ENCODE measurements around the gene NUF2.
"Not testable (repeated sequence)": the region's sequence is repeated elsewhere in the genome, so short reads cannot be mapped to it uniquely, and the experiment has no call there.

NUF2 gene

DNA sequence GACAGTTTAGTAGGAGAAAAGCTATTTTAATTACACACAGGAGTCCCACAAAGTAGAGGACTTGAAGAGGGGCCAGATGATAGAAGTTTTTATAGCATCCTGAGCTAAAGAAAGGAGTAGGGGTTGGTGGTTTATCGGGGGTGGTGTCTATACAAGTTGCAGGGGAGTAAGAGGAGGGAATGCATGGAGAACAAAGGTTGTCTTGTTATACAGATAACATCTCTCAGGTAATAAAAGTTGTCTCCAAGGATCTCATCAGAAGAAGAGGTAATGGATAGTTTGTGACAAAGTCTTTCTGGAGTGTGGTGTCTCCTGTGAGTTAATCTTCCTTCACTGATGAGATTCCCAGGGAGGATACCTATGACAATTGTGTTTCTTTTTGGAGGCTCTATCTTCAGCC, 23.4 kb upstream of the NUF2 start:
- H3K27me3 ChIP-seq (ENCODE audit: control insufficient read depth, insufficient read depth, low read length), result no peaks in the 10 kb centered on the region
- H3K9me3 ChIP-seq (ENCODE audit: control insufficient read depth, low read length), result no peaks in the 10 kb centered on the region
- H3K4me1 ChIP-seq (ENCODE audit: control insufficient read depth, insufficient read depth, low read length), result no peaks in the 10 kb centered on the region
- no peak overlapping the region for H3K4me3 ChIP-seq (ENCODE audit: low read length)
- no peaks in the 10 kb centered on the region for H3K36me3 ChIP-seq (ENCODE audit: control insufficient read depth, insufficient read depth, low read length)
- H3K9ac ChIP-seq (ENCODE audit: low read length), result no peak overlapping the region

DNA sequence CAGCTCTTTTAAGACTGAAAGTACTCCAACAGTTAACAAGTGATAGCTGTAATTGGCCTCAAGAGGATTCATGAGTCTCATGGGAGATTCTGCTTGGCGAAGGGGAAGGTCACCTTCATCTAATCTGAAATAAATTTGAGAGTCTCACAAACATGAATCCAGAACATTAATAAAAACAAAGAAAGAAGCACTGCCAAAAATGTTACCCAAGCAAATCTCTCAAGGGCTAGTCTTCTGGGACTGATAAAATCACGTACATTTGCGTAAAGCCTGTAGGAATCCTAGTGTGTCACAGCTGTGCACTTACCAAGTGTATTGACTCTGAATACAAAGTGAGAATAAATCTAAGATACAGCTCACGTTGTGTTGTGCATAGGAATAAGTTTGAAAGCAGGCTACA, 21.2 kb upstream of the NUF2 start:
- no peak overlapping the region for H3K4me3 ChIP-seq (ENCODE audit: low read length)
- no peaks in the 10 kb centered on the region for H3K36me3 ChIP-seq (ENCODE audit: control insufficient read depth, insufficient read depth, low read length)
- H3K27me3 ChIP-seq (ENCODE audit: control insufficient read depth, insufficient read depth, low read length), result no peaks in the 10 kb centered on the region
- H3K9ac ChIP-seq (ENCODE audit: low read length), result no peak overlapping the region
- no peaks in the 10 kb centered on the region for H3K4me1 ChIP-seq (ENCODE audit: control insufficient read depth, insufficient read depth, low read length)
- H3K9me3 ChIP-seq (ENCODE audit: control insufficient read depth, low read length), result no peaks in the 10 kb centered on the region

DNA sequence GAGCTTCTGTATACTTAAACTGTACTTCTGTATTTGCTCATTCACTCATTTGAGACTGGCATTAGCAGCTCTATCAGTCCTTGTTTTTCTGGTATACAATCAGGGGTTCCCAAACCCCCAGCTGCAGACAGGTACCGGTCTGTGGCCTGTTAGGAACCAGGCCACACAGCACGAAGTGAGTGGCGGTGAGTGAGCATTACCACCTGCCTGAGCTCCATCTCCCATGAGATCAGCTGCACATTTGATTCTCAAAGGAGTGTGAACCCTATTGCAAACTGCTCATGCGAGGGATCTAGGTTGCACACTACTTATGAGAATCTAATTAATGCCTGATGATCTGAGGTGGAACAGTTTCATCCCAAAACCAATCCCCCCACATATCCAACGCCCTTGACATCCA, 18.2 kb upstream of the NUF2 start:
- no peaks in the 10 kb centered on the region for H3K9me3 ChIP-seq (ENCODE audit: control insufficient read depth, low read length)
- no peak overlapping the region for H3K9ac ChIP-seq (ENCODE audit: low read length)
- H3K27me3 ChIP-seq (ENCODE audit: control insufficient read depth, insufficient read depth, low read length), result no peaks in the 10 kb centered on the region
- H3K36me3 ChIP-seq (ENCODE audit: control insufficient read depth, insufficient read depth, low read length), result no peaks in the 10 kb centered on the region
- H3K4me1 ChIP-seq (ENCODE audit: control insufficient read depth, insufficient read depth, low read length), result no peaks in the 10 kb centered on the region
- no peak overlapping the region for H3K4me3 ChIP-seq (ENCODE audit: low read length)

DNA sequence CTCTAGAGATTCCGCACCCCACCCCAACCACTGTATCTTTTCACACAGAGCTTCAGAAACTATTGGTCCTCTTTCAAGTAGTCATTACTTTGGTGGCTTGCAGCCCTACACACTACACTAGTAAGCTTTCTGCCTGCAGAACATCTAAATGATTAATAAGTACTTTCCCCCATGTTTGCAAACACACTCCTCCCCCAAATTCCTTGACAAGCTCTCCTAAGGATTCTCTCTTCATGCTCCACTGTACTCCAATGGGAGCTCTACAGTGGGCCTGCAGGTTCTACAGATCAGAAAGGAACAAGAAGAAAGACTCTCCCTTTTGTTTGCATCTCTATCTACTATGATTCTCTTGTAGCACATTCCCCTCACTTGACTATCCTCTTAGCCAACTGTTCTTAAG, 16.3 kb upstream of the NUF2 start:
- Histone ChIP-seq H3K9me3 (ENCODE audit: control insufficient read depth, low read length) (no peaks in the 10 kb centered on the region), H3K9ac (ENCODE audit: low read length) (no peak overlapping the region), H3K27me3 (ENCODE audit: control insufficient read depth, insufficient read depth, low read length) (no peaks in the 10 kb centered on the region), H3K4me3 (ENCODE audit: low read length) (no peak overlapping the region), H3K4me1 (ENCODE audit: control insufficient read depth, insufficient read depth, low read length) (no peaks in the 10 kb centered on the region), H3K36me3 (ENCODE audit: control insufficient read depth, insufficient read depth, low read length) (no peaks in the 10 kb centered on the region)

DNA sequence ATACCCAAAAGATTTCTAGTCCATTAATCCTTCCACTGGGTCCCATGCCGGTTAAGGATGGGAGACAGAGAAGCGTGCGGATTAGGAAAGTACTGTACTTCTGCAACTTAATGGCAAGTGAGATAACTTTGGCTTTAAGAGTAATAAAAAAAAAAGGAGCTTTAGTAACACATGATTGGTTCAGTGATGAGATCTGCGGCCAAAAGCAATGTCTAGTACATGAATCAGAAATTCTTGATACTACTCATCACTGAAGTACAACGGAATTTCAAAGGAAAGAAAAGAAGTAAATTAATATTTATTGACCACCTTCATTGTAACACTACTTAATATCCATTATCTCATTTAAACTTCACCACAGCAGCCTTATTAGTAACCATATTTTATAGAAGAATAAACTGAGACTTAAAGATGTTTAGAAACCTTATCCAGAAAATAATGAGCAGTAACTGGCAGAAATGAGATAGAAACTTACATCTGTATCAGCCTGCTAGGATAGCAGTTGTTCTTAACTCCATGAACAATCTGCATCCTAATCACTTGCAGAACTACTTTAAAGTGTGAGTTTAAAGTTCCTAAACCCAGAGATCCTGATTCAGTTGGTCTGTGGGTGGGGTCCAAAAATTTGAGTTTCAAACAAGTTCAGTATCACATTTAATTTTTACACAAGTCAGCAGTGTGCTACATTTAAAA, 14.1 kb upstream of the NUF2 start:
- Histone ChIP-seq H3K36me3 (ENCODE audit: control insufficient read depth, insufficient read depth, low read length) (no peaks in the 10 kb centered on the region), H3K4me1 (ENCODE audit: control insufficient read depth, insufficient read depth, low read length) (no peaks in the 10 kb centered on the region), H3K9ac (ENCODE audit: low read length) (no peak overlapping the region), H3K27me3 (ENCODE audit: control insufficient read depth, insufficient read depth, low read length) (no peaks in the 10 kb centered on the region), H3K9me3 (ENCODE audit: control insufficient read depth, low read length) (no peaks in the 10 kb centered on the region), H3K4me3 (ENCODE audit: low read length) (no peak overlapping the region)

DNA sequence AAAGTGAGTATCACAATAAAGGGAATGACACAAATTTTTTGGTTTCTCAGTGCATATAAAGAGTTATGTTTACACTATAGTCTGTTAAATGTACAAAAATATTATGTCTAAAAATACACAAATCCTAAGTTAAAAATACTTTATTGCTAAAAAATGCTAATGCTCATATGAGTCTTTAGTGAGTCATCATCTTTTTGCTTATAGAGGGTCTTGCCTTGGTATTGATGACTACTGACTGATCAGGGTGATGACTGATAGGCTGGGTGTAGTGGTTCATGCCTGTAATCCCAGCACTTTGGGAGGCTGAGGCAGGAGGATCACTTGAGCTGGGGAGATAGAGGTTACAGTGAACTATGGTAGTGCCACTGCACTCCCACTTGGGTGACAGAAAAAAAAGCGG, 12.9 kb upstream of the NUF2 start:
- H3K36me3 ChIP-seq (ENCODE audit: control insufficient read depth, insufficient read depth, low read length), result no peaks in the 10 kb centered on the region
- no peak overlapping the region for H3K4me3 ChIP-seq (ENCODE audit: low read length)
- no peaks in the 10 kb centered on the region for H3K27me3 ChIP-seq (ENCODE audit: control insufficient read depth, insufficient read depth, low read length)
- H3K9ac ChIP-seq (ENCODE audit: low read length), result no peak overlapping the region
- no peaks in the 10 kb centered on the region for H3K4me1 ChIP-seq (ENCODE audit: control insufficient read depth, insufficient read depth, low read length)
- no peaks in the 10 kb centered on the region for H3K9me3 ChIP-seq (ENCODE audit: control insufficient read depth, low read length)

DNA sequence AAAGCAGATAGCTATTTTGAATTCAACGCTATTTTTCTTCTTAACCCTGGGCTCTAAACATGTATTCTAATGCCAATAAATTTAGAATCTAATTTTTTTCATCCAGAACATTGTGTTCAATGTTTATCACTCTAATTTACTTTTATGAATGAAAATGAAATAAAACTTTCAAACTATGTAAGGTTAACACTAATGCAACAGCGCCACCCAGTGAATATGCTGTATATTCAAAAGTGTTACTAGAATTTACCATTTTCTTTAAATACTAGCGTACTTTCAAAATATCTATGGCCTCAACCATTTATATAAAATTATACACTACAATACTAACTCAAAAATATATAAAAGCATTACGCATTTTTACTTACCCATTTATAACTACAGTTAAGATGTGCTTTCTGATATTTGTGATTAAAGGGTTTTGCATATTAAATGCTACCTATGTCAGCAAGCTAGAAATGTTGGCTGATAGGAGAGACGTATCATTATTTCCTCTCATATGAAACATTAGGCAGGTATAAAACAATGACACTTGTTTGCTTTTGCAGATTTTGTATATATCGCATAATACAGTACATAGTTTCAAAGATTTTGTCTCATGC, 5.9 kb upstream of the NUF2 start:
- H3K4me3 ChIP-seq (ENCODE audit: low read length), result no peak overlapping the region
- peaks cover 2% of the 10 kb centered on the region for H3K4me1 ChIP-seq (ENCODE audit: control insufficient read depth, insufficient read depth, low read length)
- no peaks in the 10 kb centered on the region for H3K27me3 ChIP-seq (ENCODE audit: control insufficient read depth, insufficient read depth, low read length)
- no peak overlapping the region for H3K9ac ChIP-seq (ENCODE audit: low read length)
- no peaks in the 10 kb centered on the region for H3K36me3 ChIP-seq (ENCODE audit: control insufficient read depth, insufficient read depth, low read length)
- no peaks in the 10 kb centered on the region for H3K9me3 ChIP-seq (ENCODE audit: control insufficient read depth, low read length)

DNA sequence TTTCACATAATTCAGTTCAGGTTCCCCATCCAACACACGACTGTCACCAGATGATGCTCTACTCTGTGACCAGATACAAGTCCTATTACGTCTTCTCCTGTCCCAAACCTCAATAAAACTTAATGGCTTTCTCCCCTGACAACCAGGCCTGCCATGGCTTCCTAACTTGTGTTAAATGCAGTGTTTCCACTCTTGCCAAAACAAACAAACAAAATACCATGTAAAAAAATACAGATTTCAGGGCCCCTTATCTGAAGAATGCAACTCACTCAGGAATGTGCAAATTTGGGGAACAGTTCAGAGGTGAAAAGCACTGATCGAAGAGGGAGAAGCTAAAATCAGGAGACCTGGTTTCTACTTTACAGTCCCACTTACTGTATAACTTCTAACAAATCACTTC, 863 bp upstream of the NUF2 start:
- H3K4me3 ChIP-seq (ENCODE audit: low read length), result peak overlapping the region; percentile 83
- H3K27me3 ChIP-seq (ENCODE audit: control insufficient read depth, insufficient read depth, low read length), result no peaks in the 10 kb centered on the region
- H3K9me3 ChIP-seq (ENCODE audit: control insufficient read depth, low read length), result no peaks in the 10 kb centered on the region
- H3K36me3 ChIP-seq (ENCODE audit: control insufficient read depth, insufficient read depth, low read length), result no peaks in the 10 kb centered on the region
- peaks cover 6% of the 10 kb centered on the region for H3K4me1 ChIP-seq (ENCODE audit: control insufficient read depth, insufficient read depth, low read length)
- H3K9ac ChIP-seq (ENCODE audit: low read length), result peak overlapping the region; percentile 91

DNA sequence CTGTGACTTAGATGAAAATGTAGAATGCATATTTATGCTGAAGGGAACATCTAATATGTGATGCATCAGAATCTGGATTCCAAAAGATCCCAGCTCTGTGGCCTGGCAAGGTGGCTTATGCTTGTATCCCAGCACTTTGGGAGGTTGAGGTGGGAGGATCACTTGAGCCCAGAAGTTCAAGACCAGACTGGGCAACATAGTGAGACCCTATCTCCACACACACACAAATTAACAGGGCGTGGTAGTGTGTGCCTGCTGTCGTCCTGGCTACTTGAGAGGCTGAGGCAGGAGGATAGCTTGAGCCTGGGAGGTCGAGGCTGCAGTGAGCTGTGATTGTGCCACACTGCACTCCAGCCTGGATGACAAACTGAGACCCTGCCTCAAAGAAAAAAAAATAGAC, 1.6 kb downstream of the NUF2 start:
- H3K9me3 ChIP-seq (ENCODE audit: control insufficient read depth, low read length); H3K27me3 ChIP-seq (ENCODE audit: control insufficient read depth, insufficient read depth, low read length); H3K4me1 ChIP-seq (ENCODE audit: control insufficient read depth, insufficient read depth, low read length); H3K9ac ChIP-seq (ENCODE audit: low read length); H3K36me3 ChIP-seq (ENCODE audit: control insufficient read depth, insufficient read depth, low read length); H3K4me3 ChIP-seq (ENCODE audit: low read length): not testable (repeated sequence)

DNA sequence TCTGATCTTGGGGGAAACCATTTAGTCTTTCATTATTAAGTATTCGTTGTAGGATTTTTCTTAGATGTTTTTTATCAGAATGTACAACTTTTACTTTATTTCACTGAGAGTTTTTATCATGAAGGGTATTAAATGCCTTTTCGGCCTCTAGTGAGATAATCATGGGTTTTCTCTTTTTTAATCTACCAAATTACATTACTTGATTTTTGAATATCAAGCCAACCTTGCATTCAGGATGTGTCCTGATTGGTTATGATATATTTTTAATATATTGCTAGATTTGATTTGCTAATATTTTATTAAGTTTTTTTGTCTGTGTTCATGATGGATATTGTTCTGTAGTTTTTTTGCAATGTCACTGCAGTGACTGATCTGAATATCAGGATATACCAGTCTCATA, 9.4 kb downstream of the NUF2 start:
- H3K36me3 ChIP-seq (ENCODE audit: control insufficient read depth, insufficient read depth, low read length), result no peaks in the 10 kb centered on the region
- no peaks in the 10 kb centered on the region for H3K27me3 ChIP-seq (ENCODE audit: control insufficient read depth, insufficient read depth, low read length)
- H3K9ac ChIP-seq (ENCODE audit: low read length), result no peak overlapping the region
- no peak overlapping the region for H3K4me3 ChIP-seq (ENCODE audit: low read length)
- H3K4me1 ChIP-seq (ENCODE audit: control insufficient read depth, insufficient read depth, low read length), result no peaks in the 10 kb centered on the region
- H3K9me3 ChIP-seq (ENCODE audit: control insufficient read depth, low read length), result no peaks in the 10 kb centered on the region

DNA sequence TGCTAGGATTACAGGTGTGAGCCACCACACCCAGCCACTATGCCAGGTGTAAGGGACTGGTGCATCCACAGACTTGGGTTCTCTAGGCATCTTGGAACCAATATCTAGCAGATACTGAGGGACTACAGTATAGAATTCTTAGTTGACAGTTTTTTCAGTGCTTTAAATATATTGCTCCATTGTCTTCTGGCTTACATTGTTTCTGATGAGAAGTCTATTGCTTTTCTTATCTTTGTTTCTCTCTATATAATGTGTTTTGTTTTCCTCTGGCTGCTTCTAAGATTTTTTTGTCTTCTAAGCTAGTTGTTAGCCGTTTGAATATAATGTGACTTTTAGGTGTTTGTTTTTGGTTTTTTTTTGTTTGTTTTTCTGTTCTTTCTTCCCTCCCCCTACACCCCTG, 13.5 kb downstream of the NUF2 start:
- Histone ChIP-seq H3K27me3 (ENCODE audit: control insufficient read depth, insufficient read depth, low read length) (no peaks in the 10 kb centered on the region), H3K36me3 (ENCODE audit: control insufficient read depth, insufficient read depth, low read length) (no peaks in the 10 kb centered on the region), H3K9me3 (ENCODE audit: control insufficient read depth, low read length) (no peaks in the 10 kb centered on the region), H3K9ac (ENCODE audit: low read length) (no peak overlapping the region), H3K4me3 (ENCODE audit: low read length) (no peak overlapping the region), H3K4me1 (ENCODE audit: control insufficient read depth, insufficient read depth, low read length) (no peaks in the 10 kb centered on the region)

DNA sequence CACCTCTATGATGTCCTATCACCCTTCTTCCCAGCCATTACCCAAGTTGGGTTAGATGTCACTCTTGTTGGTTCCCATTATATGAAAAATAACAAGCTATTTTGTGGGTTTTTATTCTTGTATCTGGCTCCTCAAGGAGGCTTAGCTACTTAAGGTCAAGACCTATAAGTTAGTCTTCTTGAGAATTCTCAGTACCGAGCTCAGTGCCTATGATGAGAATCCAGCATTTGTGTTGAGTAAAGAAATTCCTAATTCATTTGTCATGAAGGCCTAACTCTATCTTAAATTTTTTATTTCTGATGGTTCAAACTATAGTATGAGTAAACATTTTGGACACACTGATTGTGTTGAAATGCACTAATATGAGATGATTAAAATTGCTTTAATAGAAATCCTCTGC, 15.9 kb downstream of the NUF2 start:
- Histone ChIP-seq H3K27me3 (ENCODE audit: control insufficient read depth, insufficient read depth, low read length) (no peaks in the 10 kb centered on the region), H3K36me3 (ENCODE audit: control insufficient read depth, insufficient read depth, low read length) (no peaks in the 10 kb centered on the region), H3K4me1 (ENCODE audit: control insufficient read depth, insufficient read depth, low read length) (no peaks in the 10 kb centered on the region), H3K9me3 (ENCODE audit: control insufficient read depth, low read length) (no peaks in the 10 kb centered on the region), H3K9ac (ENCODE audit: low read length) (no peak overlapping the region), H3K4me3 (ENCODE audit: low read length) (no peak overlapping the region)

Data from mucosa of stomach (tissue), 1 donor.